Tibial nerve (tissue), 4 donors: Measurements from ENCODE around the gene TMEM225B. TPM values are rescaled to one million over a fixed set of nuclear protein-coding genes. Genes with fewer than 3 reads are reported as not detected.

Experiments
- DNase-seq, 2 donors: peaks; one replicate each; pipeline ENCODE4 v3.0.0-alpha.2; 2019; ENCODE audit warnings: low spot score in 2 of 2
- H3K27ac ChIP-seq, 4 donors: fragments of 200-600 bp; sonication (generic) in 3 of 4; one replicate each; pipeline ENCODE4 v1.5.1; 2017 to 2019; ENCODE audit warnings: mild to moderate bottlenecking in 1 of 4
- H3K27me3 ChIP-seq, 2 donors: fragments of 200-600 bp; sonication (generic) in 1 of 2; one replicate each; pipeline versions ENCODE4 v1.5.1 to v1.6.0; 2017 to 2019
- H3K36me3 ChIP-seq, 3 donors: fragments of 200-600 bp; sonication (generic); one replicate each; pipeline ENCODE4 v1.5.1; 2018 to 2019
- H3K4me1 ChIP-seq, 4 donors: fragments of 200-600 bp; sonication (generic) in 3 of 4; one replicate each; pipeline ENCODE4 v1.5.1; 2017 to 2019
- H3K4me3 ChIP-seq, 4 donors: fragments of 200-600 bp; sonication (generic) in 3 of 4; one replicate each; pipeline ENCODE4 v1.5.1; 2017 to 2019; ENCODE audit warnings: mild to moderate bottlenecking in 1 of 4, moderate library complexity in 1 of 4
- H3K9me3 ChIP-seq, 4 donors: fragments of 200-600 bp; sonication (generic) in 3 of 4; one replicate each; pipeline ENCODE4 v1.5.1; 2017 to 2019
- EP300 ChIP-seq, 2 donors: sonication (generic); formaldehyde crosslinking; IDR thresholded peaks; one replicate each; pipeline ENCODE4 v1.6.1; 2017; ENCODE audit warnings: antibody characterized with exemption in 2 of 2, mild to moderate bottlenecking in 1 of 2
- POLR2A ChIP-seq, 2 donors: fragments of 450-650 bp; IDR thresholded peaks; one replicate each; pipeline ENCODE4 v1.6.1; 2017; ENCODE audit warnings: antibody characterized with exemption in 2 of 2, mild to moderate bottlenecking in 2 of 2, moderate library complexity in 2 of 2
- WGBS, 2 donors: methylation state at CpG; one replicate each; pipeline ENCODE4 v1.1.5; 2018; 5-methylcytosine and 5-hydroxymethylcytosine counted together
- total RNA-seq, 4 donors: library from RNA; depleted of rRNA; stranded (reverse); fragments of >200 nt; gene quantifications; one replicate each; pipeline ENCODE4 v1.1.0, GENCODE V29; 2016
- TF ChIP-seq, protein P1 (sequence below), 5 experiments: fragments of 200-600 bp in 3 of 5; fragments of 450-650 bp in 2 of 5; sonication (generic) in 3 of 5; IDR thresholded peaks; one replicate each; pipeline ENCODE4 v1.5.1; 2016 to 2019; ENCODE audit warnings: antibody characterized with exemption in 5 of 5, mild to moderate bottlenecking in 3 of 5, moderate library complexity in 2 of 5

Gene TMEM225B
- total RNA-seq, 4 donors from 2014 or later = 1.2 to 1.8 (median 1.5) TPM; not detected in 1

DNA sequence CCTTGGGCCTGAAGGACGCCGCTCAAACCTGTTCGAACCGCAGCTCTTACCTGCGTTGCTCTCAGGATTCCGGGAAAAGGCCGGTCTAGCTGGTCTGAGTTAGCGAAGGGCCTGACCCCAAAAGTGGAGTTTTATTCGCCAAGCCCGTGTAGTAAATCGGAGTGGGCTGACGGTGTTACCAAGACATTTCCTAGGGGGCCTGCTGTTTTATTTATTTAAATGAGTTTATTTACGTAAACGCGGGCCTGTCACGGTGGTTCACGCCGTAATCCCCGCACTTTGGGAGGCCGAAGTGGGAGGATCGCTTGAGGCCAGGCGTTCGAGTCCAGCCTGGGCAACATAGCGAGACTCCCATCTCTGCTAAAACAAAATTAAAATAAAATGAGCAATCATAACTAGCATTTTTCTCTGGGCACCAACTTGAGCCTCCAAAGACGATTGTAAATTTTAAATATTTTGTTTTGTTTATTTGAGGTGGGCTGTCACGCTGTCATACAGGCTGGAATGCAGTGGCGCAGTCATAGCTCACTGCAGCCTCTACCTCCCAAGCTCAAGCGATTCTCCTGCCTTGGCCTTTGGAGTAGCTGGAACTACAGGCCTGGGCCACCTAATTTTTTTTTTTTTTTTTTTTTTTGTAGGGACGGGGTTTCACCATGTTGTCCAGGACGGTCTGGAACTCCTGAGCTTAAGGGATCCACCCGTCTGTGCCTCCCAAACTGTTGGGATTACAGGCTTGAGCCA, 38.7 kb upstream of the TMEM225B start:
- Histone ChIP-seq H3K4me3 (peak overlapping the region; percentile 82 to 98 (median 92)), H3K27me3 (no peaks in the 10 kb centered on the region), H3K27ac (peak overlapping the region; percentile 91 to 98 (median 96)), H3K4me1 (peaks cover 0 to 65% (median 20%) of the 10 kb centered on the region in 4 donors), H3K36me3 (peaks cover 5 to 67% (median 14%) of the 10 kb centered on the region in 3 donors), H3K9me3 (no peaks in the 10 kb centered on the region)
- TF ChIP-seq POLR2A (IDR thresholded peaks at IDR 0.05) = no peak
- DNase-seq = no peak
- WGBS, 2 donors = 24 to 25% methylated on average over 31 of the region's 31 CpGs

- 75 to 84% methylated on average over 7 of the region's 7 CpGs for WGBS, 2 donors
- TF ChIP-seq POLR2A (IDR thresholded peaks at IDR 0.05) (no peak), EP300 (IDR thresholded peaks at IDR 0.05) (no peak)
- TF ChIP-seq, protein P1, sequence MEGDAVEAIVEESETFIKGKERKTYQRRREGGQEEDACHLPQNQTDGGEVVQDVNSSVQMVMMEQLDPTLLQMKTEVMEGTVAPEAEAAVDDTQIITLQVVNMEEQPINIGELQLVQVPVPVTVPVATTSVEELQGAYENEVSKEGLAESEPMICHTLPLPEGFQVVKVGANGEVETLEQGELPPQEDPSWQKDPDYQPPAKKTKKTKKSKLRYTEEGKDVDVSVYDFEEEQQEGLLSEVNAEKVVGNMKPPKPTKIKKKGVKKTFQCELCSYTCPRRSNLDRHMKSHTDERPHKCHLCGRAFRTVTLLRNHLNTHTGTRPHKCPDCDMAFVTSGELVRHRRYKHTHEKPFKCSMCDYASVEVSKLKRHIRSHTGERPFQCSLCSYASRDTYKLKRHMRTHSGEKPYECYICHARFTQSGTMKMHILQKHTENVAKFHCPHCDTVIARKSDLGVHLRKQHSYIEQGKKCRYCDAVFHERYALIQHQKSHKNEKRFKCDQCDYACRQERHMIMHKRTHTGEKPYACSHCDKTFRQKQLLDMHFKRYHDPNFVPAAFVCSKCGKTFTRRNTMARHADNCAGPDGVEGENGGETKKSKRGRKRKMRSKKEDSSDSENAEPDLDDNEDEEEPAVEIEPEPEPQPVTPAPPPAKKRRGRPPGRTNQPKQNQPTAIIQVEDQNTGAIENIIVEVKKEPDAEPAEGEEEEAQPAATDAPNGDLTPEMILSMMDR (IDR thresholded peaks at IDR 0.05) = no peak
- H3K9me3 ChIP-seq = no peaks in the 10 kb centered on the region
- DNase-seq = no peak
- H3K36me3 ChIP-seq = peaks cover 5 to 68% (median 14%) of the 10 kb centered on the region in 3 donors
- no peak overlapping the region for H3K4me3 ChIP-seq
- no peaks in the 10 kb centered on the region for H3K27me3 ChIP-seq
- peaks cover 0 to 57% (median 20%) of the 10 kb centered on the region in 4 donors for H3K4me1 ChIP-seq
- H3K27ac ChIP-seq = no peak overlapping the region
Observed at GRCh38 chr7:99560834-99561736, 37.0 kb upstream of the TMEM225B start.

DNA sequence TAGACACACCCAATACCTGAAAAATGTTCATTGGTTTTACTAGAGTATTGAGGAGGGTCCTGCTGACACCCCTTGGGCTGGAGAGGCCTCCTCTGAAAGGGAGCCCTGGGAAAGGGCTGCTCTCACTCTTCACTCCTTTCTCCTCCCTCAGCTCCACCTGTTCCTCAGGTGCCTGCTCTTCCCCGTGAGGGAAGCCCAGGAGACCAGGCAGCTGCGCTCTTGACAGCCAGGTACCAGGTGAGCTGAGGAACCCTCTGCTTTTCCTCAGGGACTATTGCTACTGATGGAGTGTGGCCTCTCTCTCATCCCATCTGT, 36.4 kb upstream of the TMEM225B start:
- peaks cover 0 to 51% (median 19%) of the 10 kb centered on the region in 4 donors for H3K4me1 ChIP-seq
- DNase-seq = no peak
- WGBS, 2 donors = 97 to 100% methylated on average over 2 of the region's 2 CpGs
- no peak overlapping the region for H3K27ac ChIP-seq
- H3K27me3 ChIP-seq = no peaks in the 10 kb centered on the region
- peaks cover 5 to 69% (median 14%) of the 10 kb centered on the region in 3 donors for H3K36me3 ChIP-seq
- no peaks in the 10 kb centered on the region for H3K9me3 ChIP-seq
- no peak overlapping the region for H3K4me3 ChIP-seq
- TF ChIP-seq POLR2A (IDR thresholded peaks at IDR 0.05) (no peak), EP300 (IDR thresholded peaks at IDR 0.05) (no peak)
- TF ChIP-seq, protein P1 (IDR thresholded peaks at IDR 0.05) = no peak

DNA sequence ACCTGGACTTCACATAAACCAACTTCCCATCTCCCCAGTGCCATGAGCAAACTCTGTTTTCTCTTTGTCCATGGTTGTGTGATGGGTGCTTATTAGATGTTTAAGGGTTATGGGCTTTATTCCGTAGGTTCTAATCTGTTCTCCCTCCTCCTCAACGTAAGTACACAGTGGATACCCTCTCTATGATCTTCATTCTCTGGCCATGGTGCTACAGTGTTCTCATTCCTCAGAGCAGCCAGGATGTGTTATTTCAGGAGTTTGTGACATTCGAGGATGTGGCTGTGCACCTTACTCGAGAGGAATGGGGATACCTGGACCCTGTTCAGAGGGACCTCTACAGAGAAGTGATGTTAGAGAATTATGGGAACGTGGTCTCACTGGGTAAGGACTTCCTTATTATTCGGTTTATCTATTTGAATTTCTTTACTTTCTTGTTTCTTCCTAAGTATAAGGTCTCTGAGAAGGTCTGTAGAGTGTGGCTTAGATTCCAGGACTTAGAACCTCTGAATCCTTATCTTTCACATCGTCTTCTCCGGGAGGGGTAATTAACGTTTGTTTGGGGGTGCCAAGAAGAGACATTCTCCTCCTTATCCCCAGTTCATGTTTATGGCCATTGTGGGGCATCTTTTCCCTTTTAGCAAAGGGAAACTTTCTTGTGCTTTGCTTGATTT, 35.8 kb upstream of the TMEM225B start:
- H3K27ac ChIP-seq = peak overlapping the region in 1 of 4 donors; percentile 1

DNA sequence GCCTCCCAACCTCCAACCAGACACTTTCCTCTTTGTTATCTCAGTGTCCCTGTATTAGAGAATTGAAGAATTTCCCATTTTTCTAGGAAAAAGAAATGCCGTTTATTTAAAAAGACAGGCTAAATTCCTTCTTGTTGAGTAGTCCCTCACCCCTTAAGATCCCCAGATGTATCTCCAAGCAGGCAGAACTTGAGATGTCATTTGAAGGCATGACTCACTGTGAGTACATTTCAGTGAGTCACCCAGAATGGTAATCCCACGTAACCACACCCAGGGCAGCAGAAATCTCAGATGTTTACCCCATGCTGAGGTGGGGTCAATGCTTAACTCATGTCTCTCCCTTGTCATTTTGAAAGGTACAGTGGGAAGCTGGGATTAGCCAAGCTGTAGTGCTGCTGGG, 35.2 kb upstream of the TMEM225B start:
- peaks cover 0 to 40% (median 11%) of the 10 kb centered on the region in 4 donors for H3K4me1 ChIP-seq
- TF ChIP-seq, protein P1 (IDR thresholded peaks at IDR 0.05) = no peak
- TF ChIP-seq POLR2A (IDR thresholded peaks at IDR 0.05) = no peak
- TF ChIP-seq EP300 (IDR thresholded peaks at IDR 0.05) = no peak
- 34 to 49% methylated on average over 2 of the region's 2 CpGs for WGBS, 2 donors

More for the DNA sequence above, 35.8 kb upstream of the TMEM225B start:
- no peak overlapping the region for H3K4me3 ChIP-seq
- TF ChIP-seq EP300 (IDR thresholded peaks at IDR 0.05) (no peak), POLR2A (IDR thresholded peaks at IDR 0.05) (no peak)
- TF ChIP-seq, protein P1 (IDR thresholded peaks at IDR 0.05) = no peak
- H3K36me3 ChIP-seq = peaks cover 5 to 67% (median 14%) of the 10 kb centered on the region in 3 donors
- no peaks in the 10 kb centered on the region for H3K9me3 ChIP-seq
- H3K4me1 ChIP-seq = peaks cover 0 to 45% (median 14%) of the 10 kb centered on the region in 4 donors
- H3K27me3 ChIP-seq = no peaks in the 10 kb centered on the region
- WGBS, 2 donors = 81 to 89% methylated on average over 9 of the region's 9 CpGs
- no peak for DNase-seq

More for the DNA sequence above, 35.2 kb upstream of the TMEM225B start:
- Histone ChIP-seq H3K4me3 (no peak overlapping the region), H3K9me3 (no peaks in the 10 kb centered on the region), H3K27me3 (no peaks in the 10 kb centered on the region), H3K36me3 (peaks cover 5 to 67% (median 14%) of the 10 kb centered on the region in 3 donors), H3K27ac (peak overlapping the region in 1 of 4 donors; percentile 1)
- no peak for DNase-seq
